MM.1S (cell line): ENCODE results near the gene STON2.

Source experiments
- DNase-seq: peaks from one replicate; pipeline ENCODE4 v3.0.0-alpha.2; 2015
- H2AFZ ChIP-seq: fragments of 300-600 bp; sonication (generic); 2 replicates; pipeline ENCODE4 v1.6.0; 2016; ENCODE audit warnings: antibody characterized with exemption, low read length
- H3F3A ChIP-seq: fragments of 300-600 bp; sonication (generic); 2 replicates; pipeline ENCODE4 v1.6.1; 2016; ENCODE audit warnings: mild to moderate bottlenecking, antibody characterized with exemption, low read length, moderate library complexity, mixed read lengths; ENCODE audit not compliant: insufficient read depth
- H3K27ac ChIP-seq: fragments of 300-600 bp; sonication (generic); 2 replicates; pipeline ENCODE4 v1.5.1; 2016; ENCODE audit warnings: mild to moderate bottlenecking, low read length
- H3K27me3 ChIP-seq: fragments of 300-600 bp; sonication (generic); replicated peaks from 2 replicates; pipeline ENCODE4 v1.6.0; 2016; ENCODE audit warnings: low read length; ENCODE audit not compliant: insufficient read depth
- H3K36me3 ChIP-seq: fragments of 300-600 bp; sonication (generic); replicated peaks from 2 replicates; pipeline ENCODE4 v1.6.1; 2016; ENCODE audit warnings: mild to moderate bottlenecking, low read length, mixed read lengths; ENCODE audit not compliant: insufficient read depth
- H3K4me1 ChIP-seq: fragments of 300-600 bp; sonication (generic); 2 replicates; pipeline ENCODE4 v1.6.1; 2016; ENCODE audit warnings: low read length, mixed read lengths
- H3K4me2 ChIP-seq: fragments of 300-600 bp; sonication (generic); 2 replicates; pipeline ENCODE4 v1.6.0; 2016; ENCODE audit warnings: low read depth, low read length
- H3K4me3 ChIP-seq: fragments of 300-600 bp; sonication (generic); 2 replicates; pipeline ENCODE4 v1.5.1; 2016; ENCODE audit warnings: low read length, mixed read lengths
- H3K79me2 ChIP-seq: fragments of 300-600 bp; sonication (generic); 2 replicates; pipeline ENCODE4 v1.6.1; 2016; ENCODE audit warnings: mixed run types, low read length, mixed read lengths
- H3K9ac ChIP-seq: fragments of 300-600 bp; sonication (generic); 2 replicates; pipeline ENCODE4 v1.6.1; 2016; ENCODE audit warnings: low read length, mixed read lengths
- H3K9me2 ChIP-seq: fragments of 300-600 bp; sonication (generic); replicated peaks from 2 replicates; pipeline ENCODE4 v1.6.1; 2016; ENCODE audit warnings: mild to moderate bottlenecking, low read length, mixed read lengths; ENCODE audit not compliant: insufficient read depth
- H3K9me3 ChIP-seq: fragments of 300-600 bp; sonication (generic); replicated peaks from 2 replicates; pipeline ENCODE4 v1.6.1; 2016; ENCODE audit warnings: mild to moderate bottlenecking, low read length, mixed read lengths; ENCODE audit not compliant: insufficient read depth
- H4K20me1 ChIP-seq: fragments of 300-600 bp; sonication (generic); 2 replicates; pipeline ENCODE4 v1.6.1; 2016; ENCODE audit warnings: mild to moderate bottlenecking, low read length, moderate library complexity, mixed read lengths; ENCODE audit not compliant: insufficient read depth
- EZH2 ChIP-seq: fragments of 300-600 bp; sonication (generic); optimal IDR thresholded peaks from 2 replicates; pipeline ENCODE3; 2017; ENCODE audit warnings: low read depth, mild to moderate bottlenecking, antibody characterized with exemption, low read length, mixed read lengths
- EZH2phosphoT487 ChIP-seq: fragments of 300-600 bp; sonication (generic); IDR thresholded peaks from 2 replicates; pipeline ENCODE4 v1.6.1; 2018; ENCODE audit warnings: antibody characterized with exemption, low read length
- TF ChIP-seq, protein P1 (sequence below): fragments of 300-600 bp; sonication (generic); IDR thresholded peaks from 2 replicates; pipeline ENCODE4 v1.5.1; 2016; ENCODE audit warnings: antibody characterized with exemption, low read length, mixed read lengths

The STON2 gene

DNA sequence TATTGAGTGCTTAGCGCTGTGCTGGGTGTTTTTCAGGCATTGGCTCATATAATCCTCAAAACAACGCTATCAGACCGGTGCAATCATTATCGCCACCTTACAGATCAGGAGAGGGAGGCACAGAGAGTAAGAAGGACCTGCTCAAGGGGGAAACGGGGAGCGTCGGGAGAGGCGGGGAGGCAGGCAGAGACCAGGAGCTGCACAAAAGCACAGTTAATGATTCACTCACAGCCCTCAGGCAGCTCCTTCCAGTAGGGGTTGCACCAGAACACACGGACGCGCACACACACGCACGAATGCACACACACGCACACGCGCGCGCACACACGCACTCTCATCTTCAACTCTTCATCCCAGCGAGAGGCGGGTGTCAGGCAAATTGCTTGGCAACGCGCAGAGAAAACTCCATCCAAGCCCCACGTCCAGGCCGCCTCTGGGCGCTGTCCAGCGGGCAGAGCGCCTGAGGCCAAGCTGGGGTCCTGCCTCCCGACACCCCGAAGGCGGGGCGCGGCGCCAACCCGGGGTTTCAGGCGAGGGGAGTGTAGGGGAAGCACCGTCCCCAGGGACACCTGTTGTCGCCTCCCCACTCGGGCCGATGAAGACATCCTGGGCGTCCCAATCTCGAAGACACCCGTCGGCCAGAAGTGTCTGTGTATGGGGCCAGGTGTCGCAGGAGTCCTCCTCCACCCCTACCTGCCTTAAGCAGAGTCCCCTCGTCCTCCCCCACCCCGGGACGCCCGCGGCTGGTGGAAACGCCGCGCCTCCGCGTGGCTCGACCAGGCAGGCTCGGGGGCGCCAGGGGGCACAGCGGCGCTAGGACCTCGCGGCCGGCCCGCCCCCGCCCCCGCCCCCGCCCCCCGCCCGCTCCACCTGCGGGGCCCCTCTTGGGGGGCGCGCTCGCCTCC lies 35.5 kb upstream of the STON2 start:
- H3K27ac ChIP-seq: no peak overlapping the region
- peak overlapping the region; percentile 50; the same call in 1 of the 2 replicates for H3K4me2 ChIP-seq
- H3K4me1 ChIP-seq: 0 out of 2 replicates have a peak, but pooled peaks cover 3% of the 10 kb centered on the region
- no peaks in the 10 kb centered on the region for H3F3A ChIP-seq
- H3K9me2 ChIP-seq: no peaks in the 10 kb centered on the region
- peaks cover 3% of the 10 kb centered on the region; the same call in 1 of the 2 replicates for H3K79me2 ChIP-seq
- DNase-seq: peak; percentile 21
- no peaks in the 10 kb centered on the region for H3K27me3 ChIP-seq
- 0 out of 2 replicates have a peak overlapping the region, but pooled peaks have one; percentile 38 for H2AFZ ChIP-seq
- H3K36me3 ChIP-seq: no peaks in the 10 kb centered on the region
- TF ChIP-seq EZH2 (no peak), EZH2phosphoT487 (no peak)
- TF ChIP-seq, protein P1, sequence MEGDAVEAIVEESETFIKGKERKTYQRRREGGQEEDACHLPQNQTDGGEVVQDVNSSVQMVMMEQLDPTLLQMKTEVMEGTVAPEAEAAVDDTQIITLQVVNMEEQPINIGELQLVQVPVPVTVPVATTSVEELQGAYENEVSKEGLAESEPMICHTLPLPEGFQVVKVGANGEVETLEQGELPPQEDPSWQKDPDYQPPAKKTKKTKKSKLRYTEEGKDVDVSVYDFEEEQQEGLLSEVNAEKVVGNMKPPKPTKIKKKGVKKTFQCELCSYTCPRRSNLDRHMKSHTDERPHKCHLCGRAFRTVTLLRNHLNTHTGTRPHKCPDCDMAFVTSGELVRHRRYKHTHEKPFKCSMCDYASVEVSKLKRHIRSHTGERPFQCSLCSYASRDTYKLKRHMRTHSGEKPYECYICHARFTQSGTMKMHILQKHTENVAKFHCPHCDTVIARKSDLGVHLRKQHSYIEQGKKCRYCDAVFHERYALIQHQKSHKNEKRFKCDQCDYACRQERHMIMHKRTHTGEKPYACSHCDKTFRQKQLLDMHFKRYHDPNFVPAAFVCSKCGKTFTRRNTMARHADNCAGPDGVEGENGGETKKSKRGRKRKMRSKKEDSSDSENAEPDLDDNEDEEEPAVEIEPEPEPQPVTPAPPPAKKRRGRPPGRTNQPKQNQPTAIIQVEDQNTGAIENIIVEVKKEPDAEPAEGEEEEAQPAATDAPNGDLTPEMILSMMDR: no peak
- peak overlapping the region; percentile 53 for H3K4me3 ChIP-seq
- H3K9me3 ChIP-seq: no peaks in the 10 kb centered on the region
- H4K20me1 ChIP-seq: no peaks in the 10 kb centered on the region
- no peak overlapping the region for H3K9ac ChIP-seq

DNA sequence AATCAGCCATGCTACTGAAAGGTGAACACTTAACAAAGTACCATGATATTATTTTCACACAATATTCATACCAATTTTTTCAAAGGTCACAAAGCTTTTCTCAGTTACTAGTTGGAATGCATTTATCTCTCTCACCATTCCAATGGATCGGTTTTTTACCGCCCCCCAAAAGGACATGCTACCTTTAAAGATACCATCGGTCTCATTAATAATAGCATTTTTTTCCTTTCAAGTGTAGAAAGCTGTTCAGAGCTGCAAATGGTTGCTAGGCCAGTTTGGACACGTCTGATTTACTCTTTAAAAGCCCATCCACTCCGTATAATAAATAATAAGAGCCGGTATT lies 34.9 kb upstream of the STON2 start:
- Histone ChIP-seq H3K9ac (no peak overlapping the region), H3K4me3 (no peak overlapping the region), H2AFZ (no peak overlapping the region), H3K9me3 (no peaks in the 10 kb centered on the region), H3K27me3 (no peaks in the 10 kb centered on the region), H3K36me3 (no peaks in the 10 kb centered on the region), H3K4me1 (0 out of 2 replicates have a peak, but pooled peaks cover 3% of the 10 kb centered on the region), H3K79me2 (peaks cover 3% of the 10 kb centered on the region; the same call in 1 of the 2 replicates), H3K27ac (no peak overlapping the region), H3K4me2 (peak overlapping the region; percentile 50; the same call in 1 of the 2 replicates), H4K20me1 (no peaks in the 10 kb centered on the region), H3F3A (no peaks in the 10 kb centered on the region), H3K9me2 (no peaks in the 10 kb centered on the region)
- no peak for DNase-seq
- no peak for TF ChIP-seq EZH2
- TF ChIP-seq, protein P1: no peak
- TF ChIP-seq EZH2phosphoT487: no peak

DNA sequence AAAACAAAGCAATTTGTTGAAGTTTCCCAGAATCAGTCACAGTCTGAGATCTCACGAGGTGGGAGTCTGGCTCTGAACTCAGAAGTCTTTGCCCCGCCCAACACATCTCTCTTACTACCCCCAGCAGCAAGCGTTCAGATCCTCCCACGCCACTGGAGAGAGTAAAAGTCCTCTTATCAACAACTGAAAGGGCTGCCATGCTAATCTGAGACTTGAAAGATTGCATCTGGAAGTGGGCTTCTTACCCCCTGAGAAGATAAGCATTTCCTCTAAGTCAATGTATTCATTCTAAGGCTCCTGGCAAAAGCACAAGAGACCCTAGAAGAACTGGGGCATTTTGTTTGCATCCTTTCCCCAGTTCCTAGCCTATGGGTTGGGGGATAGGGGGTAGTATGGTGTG lies 34.1 kb upstream of the STON2 start:
- Histone ChIP-seq H3K9me3 (no peaks in the 10 kb centered on the region), H4K20me1 (no peaks in the 10 kb centered on the region), H3K27ac (no peak overlapping the region), H3K4me2 (no peak overlapping the region), H3K9ac (no peak overlapping the region), H3K79me2 (peaks cover 3% of the 10 kb centered on the region; the same call in 1 of the 2 replicates), H3K9me2 (no peaks in the 10 kb centered on the region), H3K4me3 (no peak overlapping the region), H3K4me1 (0 out of 2 replicates have a peak, but pooled peaks cover 3% of the 10 kb centered on the region), H2AFZ (no peak overlapping the region), H3K27me3 (no peaks in the 10 kb centered on the region), H3F3A (no peaks in the 10 kb centered on the region), H3K36me3 (no peaks in the 10 kb centered on the region)
- no peak for TF ChIP-seq EZH2
- TF ChIP-seq, protein P1: no peak
- TF ChIP-seq EZH2phosphoT487: no peak
- no peak for DNase-seq
